HEK293 (cell line): ENCODE data around the gene ETV6.
"Not testable (repeated sequence)": the region's sequence is repeated elsewhere in the genome, so short reads cannot be mapped to it uniquely, and the experiment has no call there.

Experiments
- CTCF ChIA-PET: fragments of 350-600 bp; formaldehyde crosslinking; extraction: SDS; loops from one replicate; lab custom pipeline; 2021; ENCODE audit warnings: antibody characterized with exemption; lab: Yijun Ruan, JAX
- POLR2A ChIA-PET: fragments of 300-600 bp; formaldehyde crosslinking; extraction: SDS; loops from one replicate; lab custom pipeline; 2020; ENCODE audit warnings: antibody characterized with exemption, inconsistent platforms; lab: Yijun Ruan, JAX
- H3K27ac ChIP-seq: fragments of 200-500 bp; sonication (Bioruptor generic); 2 replicates; pipeline ENCODE4 v1.5.1; 2014; ENCODE audit warnings: low read depth, low read length, control low read depth, inconsistent platforms; ENCODE audit errors: extremely low read depth
- H3K36me3 ChIP-seq, 2 experiments: fragments of 200-500 bp in 1 of 2; sonication (Bioruptor generic) in 1 of 2; 1 replicate in 1 of 2; 2 replicates in 1 of 2; pipeline ENCODE4 v1.5.1; 2014 to 2017; ENCODE audit warnings: inconsistent platforms in 2 of 2, low read length in 2 of 2; ENCODE audit not compliant: control insufficient read depth in 2 of 2, insufficient read depth in 1 of 2
- H3K4me1 ChIP-seq: fragments of 200-500 bp; sonication (Bioruptor generic); 2 replicates; pipeline ENCODE4 v1.5.1; 2014; ENCODE audit warnings: mild to moderate bottlenecking, low read length, inconsistent platforms; ENCODE audit not compliant: control insufficient read depth, insufficient read depth
- H3K4me3 ChIP-seq: 2 replicates; pipeline ENCODE4 v1.5.1; 2011; ENCODE audit warnings: low read depth, mild to moderate bottlenecking, control low read depth, low read length, moderate library complexity
- H3K9me3 ChIP-seq: fragments of 200-500 bp; sonication (Bioruptor generic); 2 replicates; pipeline ENCODE4 v1.5.1; 2014; ENCODE audit warnings: low read depth, low read length, inconsistent platforms; ENCODE audit not compliant: control insufficient read depth, insufficient read depth
- HOXA7 ChIP-seq: sonication (generic); formaldehyde crosslinking; IDR thresholded peaks from 2 replicates; pipeline ENCODE4 v1.8.1; 2022; ENCODE audit warnings: missing genetic modification reagents, borderline replicate concordance
- ZEB2 ChIP-seq: fragments of 450-650 bp; formaldehyde crosslinking; IDR thresholded peaks from 2 replicates; pipeline ENCODE4 v1.5.1; 2016; ENCODE audit warnings: missing biosample characterization, missing genetic modification characterization
- ZNF146 ChIP-seq: fragments of 450-650 bp; formaldehyde crosslinking; IDR thresholded peaks from 2 replicates; pipeline ENCODE4 v1.5.1; 2016; ENCODE audit warnings: missing biosample characterization, missing genetic modification characterization
- ZNF274 ChIP-seq, 2 experiments: fragments of 200-500 bp in 1 of 2; fragments of 450-650 bp in 1 of 2; sonication (Bioruptor generic) in 1 of 2; formaldehyde crosslinking in 1 of 2; IDR thresholded peaks; 2 replicates each; pipeline versions ENCODE4 v1.5.1 to v1.6.1; 2014 to 2016; ENCODE audit warnings: borderline replicate concordance in 1 of 2, inconsistent platforms in 1 of 2, low read length in 1 of 2, missing biosample characterization in 1 of 2, missing genetic modification characterization in 1 of 2
- ZNF366 ChIP-seq: fragments of 450-650 bp; formaldehyde crosslinking; conservative IDR thresholded peaks from 2 replicates; pipeline ENCODE4 v1.5.1; 2016; ENCODE audit warnings: missing biosample characterization, missing genetic modification characterization
- ZNF571 ChIP-seq: fragments of 450-650 bp; formaldehyde crosslinking; IDR thresholded peaks from 2 replicates; pipeline ENCODE4 v1.5.0; 2017; ENCODE audit warnings: missing biosample characterization, missing genetic modification characterization
- ZNF596 ChIP-seq: fragments of 450-650 bp; IDR thresholded peaks from 2 replicates; pipeline ENCODE4 v1.5.0; 2018; ENCODE audit warnings: missing biosample characterization, mild to moderate bottlenecking, missing genetic modification characterization, moderate library complexity
- ZNF600 ChIP-seq: fragments of 450-650 bp; formaldehyde crosslinking; IDR thresholded peaks from 2 replicates; pipeline ENCODE4 v1.5.1; 2016; ENCODE audit warnings: missing biosample characterization, missing genetic modification characterization
- ZNF624 ChIP-seq: fragments of 450-650 bp; formaldehyde crosslinking; IDR thresholded peaks from 2 replicates; pipeline ENCODE4 v1.5.1; 2017; ENCODE audit warnings: missing biosample characterization, missing genetic modification characterization
- ZNF660 ChIP-seq: fragments of 450-650 bp; IDR thresholded peaks from 2 replicates; pipeline ENCODE4 v1.5.1; 2018; ENCODE audit warnings: missing biosample characterization, mild to moderate bottlenecking, missing genetic modification characterization
- ZNF701 ChIP-seq: fragments of 450-650 bp; formaldehyde crosslinking; IDR thresholded peaks from 2 replicates; pipeline ENCODE4 v1.5.1; 2016; ENCODE audit warnings: missing biosample characterization, missing genetic modification characterization
- ZSCAN5A ChIP-seq: fragments of 450-650 bp; formaldehyde crosslinking; IDR thresholded peaks from 2 replicates; pipeline ENCODE4 v1.5.1; 2016; ENCODE audit warnings: missing biosample characterization, missing genetic modification characterization
- TF ChIP-seq, protein P1 (sequence below): fragments of 450-650 bp; formaldehyde crosslinking; IDR thresholded peaks from 2 replicates; pipeline ENCODE4 v1.5.1; 2016; ENCODE audit warnings: missing biosample characterization, missing genetic modification characterization

ETV6 gene

DNA sequence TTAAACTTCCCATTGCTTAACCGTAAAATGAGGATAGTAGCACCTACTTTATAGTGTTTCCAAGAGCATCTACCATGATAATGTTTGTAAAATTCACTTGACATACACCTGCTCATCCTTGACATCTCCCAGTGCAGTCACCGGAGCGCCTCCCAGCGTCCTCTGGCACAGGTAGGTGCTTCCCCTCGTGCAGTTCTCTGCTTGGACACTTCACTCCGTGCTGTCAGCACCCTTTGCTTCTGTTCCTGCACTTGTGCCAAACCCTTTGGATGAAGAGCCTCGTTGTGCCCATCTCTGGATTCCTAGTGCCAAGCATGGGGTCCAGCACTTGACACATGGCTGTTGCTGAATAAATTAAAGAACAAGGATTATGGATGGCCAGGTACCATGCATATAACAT is 28.3 kb downstream of the ETV6 start (continued):
- no peak for TF ChIP-seq ZSCAN5A (tag by site-specific recombination)
- no peak for TF ChIP-seq ZNF600 (tag by site-specific recombination)
- no peak for TF ChIP-seq ZNF571 (tag by site-specific recombination)

GRCh38 chr12:11678781-11679180 is 29.3 kb downstream of the ETV6 start:
- no peak for TF ChIP-seq ZNF624 (tag by site-specific recombination)
- ChIA-PET POLR2A (no interaction called here), CTCF (interaction anchor here (1.4 kb wide), 1 partner anchor 10 kb away, joined by 4 read pairs; no protein-coding TSS in a partner anchor)
- H3K4me3 ChIP-seq = no peak overlapping the region
- no peaks in the 10 kb centered on the region for H3K4me1 ChIP-seq
- H3K27ac ChIP-seq = no peak overlapping the region
- no peaks in the 10 kb centered on the region for H3K9me3 ChIP-seq
- H3K36me3 ChIP-seq = no peaks in the 10 kb centered on the region

GRCh38 chr12:11681207-11681606 is 31.7 kb downstream of the ETV6 start:
- CTCF ChIA-PET = no interaction called here
- no peaks in the 10 kb centered on the region for H3K36me3 ChIP-seq
- no peaks in the 10 kb centered on the region for H3K9me3 ChIP-seq
- TF ChIP-seq HOXA7 (CRISPR knock-in tag) (no peak), ZEB2 (tag by site-specific recombination) (no peak), ZNF366 (tag by site-specific recombination) (no peak), ZNF596 (tag by site-specific recombination) (no peak), ZNF660 (no peak), ZNF274 (IDR thresholded peaks at IDR 0.05; ENCODE audit: low read length) (no peak), ZNF274 (tag by site-specific recombination; IDR thresholded peaks at IDR 0.05; ENCODE audit: borderline replicate concordance) (no peak)
- no peak overlapping the region for H3K27ac ChIP-seq
- 0 out of 2 replicates have a peak, but pooled peaks cover 3% of the 10 kb centered on the region for H3K4me1 ChIP-seq
- no peak overlapping the region for H3K4me3 ChIP-seq
- POLR2A ChIA-PET = no interaction called here

DNA sequence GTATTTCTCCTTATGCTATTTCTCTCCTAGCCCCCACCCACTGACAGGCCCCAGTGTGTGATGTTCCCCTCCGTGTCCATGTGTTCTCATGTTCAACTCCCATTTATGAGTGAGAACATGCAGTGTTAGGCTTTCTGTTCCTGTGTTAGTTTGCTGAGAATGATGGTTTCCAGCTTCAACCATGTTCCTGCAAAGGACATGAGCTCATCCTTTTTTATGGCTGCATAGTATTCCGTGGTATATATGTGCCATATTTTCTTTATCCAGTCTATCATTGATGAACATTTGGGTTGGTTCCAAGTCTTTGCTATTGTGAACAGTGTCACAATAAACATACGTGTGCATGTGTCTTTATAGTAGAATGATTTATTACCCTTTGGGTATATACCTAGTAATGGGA is 32.2 kb downstream of the ETV6 start:
- peak; percentile 92 for TF ChIP-seq ZNF146 (tag by site-specific recombination)
- TF ChIP-seq, protein P1, sequence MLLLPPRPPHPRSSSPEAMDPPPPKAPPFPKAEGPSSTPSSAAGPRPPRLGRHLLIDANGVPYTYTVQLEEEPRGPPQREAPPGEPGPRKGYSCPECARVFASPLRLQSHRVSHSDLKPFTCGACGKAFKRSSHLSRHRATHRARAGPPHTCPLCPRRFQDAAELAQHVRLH = peak; percentile 58; the same call in 1 of the 2 replicates
- H3K27ac ChIP-seq, POLR2A ChIA-PET, H3K4me1 ChIP-seq, H3K4me3 ChIP-seq, H3K36me3 ChIP-seq, H3K9me3 ChIP-seq: not testable (repeated sequence)
- CTCF ChIA-PET = interaction anchor here (1.2 kb wide), 1 partner anchor 12 kb away, joined by 3 read pairs; no protein-coding TSS in a partner anchor

GRCh38 chr12:11684393-11684792 is 34.9 kb downstream of the ETV6 start:
- Histone ChIP-seq H3K4me3 (no peak overlapping the region), H3K4me1 (0 out of 2 replicates have a peak, but pooled peaks cover 4% of the 10 kb centered on the region), H3K36me3 (no peaks in the 10 kb centered on the region), H3K9me3 (no peaks in the 10 kb centered on the region), H3K27ac (no peak overlapping the region)
- ChIA-PET CTCF (no interaction called here), POLR2A (interaction anchor here (1.0 kb wide), 1 partner anchor 35 kb away, joined by 3 read pairs; the partner anchor contains the start of gene ETV6)
- no peak for TF ChIP-seq ZNF701 (tag by site-specific recombination)
